ENCODE data around the gene ZNF678.

ZNF678 gene

GRCh38 chr1:227563324-227564201, at the start of gene ZNF678:
TSS of gene ZNF678 (plus strand) at chr1:227563556. CDS start at chr1:227650992, 87,436 bp downstream.
- H3K27ac Mint-ChIP-seq: peak within 1 kb of the TSS; percentile 99
- DNase-seq (peak; percentile 85 to 95), ATAC-seq (peak; percentile 94)
- H3K4me1 Mint-ChIP-seq: peaks cover 47% of the 10 kb centered on the region
- peaks cover 38% of the 10 kb centered on the region for H3K27me3 Mint-ChIP-seq
- H3K9me3 Mint-ChIP-seq: peaks cover 8 to 10% of the 10 kb centered on the region in 2 donors
- H3K4me3 Mint-ChIP-seq: peak within 1 kb of the TSS; percentile 97

- Mint-ChIP-seq H3K4me1 (no peaks in the 10 kb centered on the region), H3K9me3 (peaks cover 0 to 7% of the 10 kb centered on the region in 2 donors), H3K4me3 (no peak overlapping the region), H3K27ac (no peak overlapping the region), H3K27me3 (no peaks in the 10 kb centered on the region)
- ATAC-seq (no peak), DNase-seq (no peak)
Measured at GRCh38 chr1:227518876-227519275, 44.5 kb upstream of the ZNF678 start.

GRCh38 chr1:227521782-227522181, 41.6 kb upstream of the ZNF678 start:
- no peak overlapping the region for H3K4me3 Mint-ChIP-seq
- DNase-seq: no peak
- ATAC-seq: no peak
- peaks cover 12 to 22% of the 10 kb centered on the region in 2 donors for H3K9me3 Mint-ChIP-seq
- H3K27me3 Mint-ChIP-seq: no peaks in the 10 kb centered on the region
- no peaks in the 10 kb centered on the region for H3K4me1 Mint-ChIP-seq
- H3K27ac Mint-ChIP-seq: no peak overlapping the region

GRCh38 chr1:227526524-227526923, 36.8 kb upstream of the ZNF678 start:
- ATAC-seq: no peak
- no peak for DNase-seq
- no peak overlapping the region for H3K27ac Mint-ChIP-seq
- H3K4me3 Mint-ChIP-seq: no peak overlapping the region
- H3K27me3 Mint-ChIP-seq: no peaks in the 10 kb centered on the region
- H3K9me3 Mint-ChIP-seq: peaks cover 57 to 63% of the 10 kb centered on the region in 2 donors
- H3K4me1 Mint-ChIP-seq: no peaks in the 10 kb centered on the region

- no peak overlapping the region for H3K4me3 Mint-ChIP-seq
- DNase-seq (no peak), ATAC-seq (no peak)
- no peaks in the 10 kb centered on the region for H3K27me3 Mint-ChIP-seq
- H3K4me1 Mint-ChIP-seq: no peaks in the 10 kb centered on the region
- H3K27ac Mint-ChIP-seq: no peak overlapping the region
- peaks cover 54 to 55% of the 10 kb centered on the region in 2 donors for H3K9me3 Mint-ChIP-seq
Measured at GRCh38 chr1:227532019-227532619, 31.2 kb upstream of the ZNF678 start.

- no peak for DNase-seq
- ATAC-seq: no peak
- Mint-ChIP-seq H3K4me3 (no peak overlapping the region), H3K4me1 (peaks cover 15% of the 10 kb centered on the region), H3K9me3 (peaks cover 0 to 2% of the 10 kb centered on the region in 2 donors), H3K27me3 (no peaks in the 10 kb centered on the region), H3K27ac (no peak overlapping the region)
Measured at GRCh38 chr1:227540170-227541098, 22.9 kb upstream of the ZNF678 start.

- peaks cover 15% of the 10 kb centered on the region for H3K4me1 Mint-ChIP-seq
- no peak for DNase-seq
Measured at GRCh38 chr1:227541129-227541528, 22.2 kb upstream of the ZNF678 start.

GRCh38 chr1:227541796-227542152, 21.6 kb upstream of the ZNF678 start:
- Mint-ChIP-seq H3K4me3 (peak overlapping the region; percentile 56 to 62), H3K4me1 (peaks cover 15% of the 10 kb centered on the region), H3K27me3 (no peaks in the 10 kb centered on the region), H3K27ac (peak overlapping the region in 1 of 2 donors; percentile 27), H3K9me3 (no peaks in the 10 kb centered on the region)
- ATAC-seq (peak; percentile 30), DNase-seq (no peak)

More at GRCh38 chr1:227541129-227541528, 22.2 kb upstream of the ZNF678 start:
- ATAC-seq: no peak
- Mint-ChIP-seq H3K9me3 (no peaks in the 10 kb centered on the region), H3K27me3 (no peaks in the 10 kb centered on the region), H3K27ac (no peak overlapping the region), H3K4me3 (peak overlapping the region; percentile 49 to 62)

GRCh38 chr1:227542153-227543120, 20.9 kb upstream of the ZNF678 start:
- ATAC-seq: peak; percentile 92
- peak overlapping the region; percentile 59 to 88 for H3K27ac Mint-ChIP-seq
- H3K27me3 Mint-ChIP-seq: peaks cover 2% of the 10 kb centered on the region
- peaks cover 15% of the 10 kb centered on the region for H3K4me1 Mint-ChIP-seq
- H3K9me3 Mint-ChIP-seq: no peaks in the 10 kb centered on the region
- H3K4me3 Mint-ChIP-seq: peak overlapping the region; percentile 64 to 67
- DNase-seq: peak; percentile 91

- Mint-ChIP-seq H3K27ac (peak overlapping the region; percentile 59 to 88), H3K4me3 (peak overlapping the region; percentile 64 to 67), H3K9me3 (no peaks in the 10 kb centered on the region), H3K27me3 (peaks cover 11% of the 10 kb centered on the region), H3K4me1 (peaks cover 15% of the 10 kb centered on the region)
- ATAC-seq: no peak
- DNase-seq: no peak
Measured at GRCh38 chr1:227543283-227544066, 19.9 kb upstream of the ZNF678 start.

GRCh38 chr1:227544067-227545050, 19.0 kb upstream of the ZNF678 start:
- Mint-ChIP-seq H3K27me3 (peaks cover 11% of the 10 kb centered on the region), H3K4me1 (peaks cover 15% of the 10 kb centered on the region), H3K4me3 (no peak overlapping the region), H3K27ac (no peak overlapping the region), H3K9me3 (no peaks in the 10 kb centered on the region)
- ATAC-seq (no peak), DNase-seq (no peak)

GRCh38 chr1:227545361-227545760, 18.0 kb upstream of the ZNF678 start:
- DNase-seq: no peak
- Mint-ChIP-seq H3K4me3 (no peak overlapping the region), H3K4me1 (peaks cover 15% of the 10 kb centered on the region), H3K27ac (no peak overlapping the region), H3K9me3 (peaks cover 0 to 1% of the 10 kb centered on the region in 2 donors), H3K27me3 (peaks cover 11% of the 10 kb centered on the region)
- ATAC-seq: no peak

GRCh38 chr1:227546059-227546458, 17.3 kb upstream of the ZNF678 start:
- Mint-ChIP-seq H3K4me1 (peaks cover 15% of the 10 kb centered on the region), H3K27me3 (peaks cover 11% of the 10 kb centered on the region), H3K27ac (no peak overlapping the region), H3K9me3 (peaks cover 4 to 8% of the 10 kb centered on the region in 2 donors), H3K4me3 (no peak overlapping the region)
- no peak for ATAC-seq
- no peak for DNase-seq
